WI38 (cell line): ENCODE results near the gene DHRS3.
A peak's percentile ranks its signal among the peaks of the same experiment; 100 is the strongest.

Source experiments
- H3K4me3 ChIP-seq: 2 replicates; pipeline ENCODE4 v1.5.1; 2011; ENCODE audit warnings: low read depth, mild to moderate bottlenecking, control low read depth, low read length
- CTCF ChIP-seq: IDR thresholded peaks from 2 replicates; pipeline ENCODE4 v1.5.1; 2012; ENCODE audit warnings: low read depth, mild to moderate bottlenecking, control low read depth, low read length

DHRS3 gene

GRCh38 chr1:12596007-12596821 is 21.8 kb downstream of the DHRS3 start:
- no peak for TF ChIP-seq CTCF
- peak overlapping the region; percentile 53 for H3K4me3 ChIP-seq

- no peak for TF ChIP-seq CTCF
- peak overlapping the region; percentile 53; the same call in 1 of the 2 replicates for H3K4me3 ChIP-seq
Observed at GRCh38 chr1:12595757-12596006, 22.3 kb downstream of the DHRS3 start.

GRCh38 chr1:12594966-12595756 is 22.8 kb downstream of the DHRS3 start:
- peak overlapping the region; percentile 53; the same call in 1 of the 2 replicates for H3K4me3 ChIP-seq
- TF ChIP-seq CTCF: no peak

GRCh38 chr1:12594490-12594889 is 23.5 kb downstream of the DHRS3 start:
- no peak for TF ChIP-seq CTCF
- no peak overlapping the region for H3K4me3 ChIP-seq

- no peak overlapping the region for H3K4me3 ChIP-seq
- TF ChIP-seq CTCF: no peak
Observed at GRCh38 chr1:12593621-12594066, 24.4 kb downstream of the DHRS3 start.

GRCh38 chr1:12592496-12592895 is 25.5 kb downstream of the DHRS3 start:
- no peak for TF ChIP-seq CTCF
- H3K4me3 ChIP-seq: no peak overlapping the region
